GM12878 (cell line): Measurements from ENCODE around the gene CADPS. TPM values are rescaled to one million over a fixed set of nuclear protein-coding genes. Genes with fewer than 3 reads are reported as not detected.

Experiments
- ATAC-seq: fragments of 200-7000 bp; cut with Tn5 transposase; 3 replicates; pipeline ENCODE4 v1.9.1; 2020; ENCODE audit warnings: mild to moderate bottlenecking, moderate library complexity
- BruUV-seq: library from RNA; stranded (reverse); fragments of 400-500 nt; replicated peaks from 2 replicates; lab custom pipeline; 2021; lab: Mats Ljungman, UMichigan
- CTCF ChIA-PET: fragments of 300-600 bp; sonication (Branson Sonifier 250); formaldehyde crosslinking; extraction: SDS; loops from one replicate; lab custom pipeline; 2021; ENCODE audit warnings: inconsistent platforms; lab: Yijun Ruan, JAX
- POLR2A ChIA-PET: fragments of 350-600 bp; formaldehyde crosslinking; extraction: SDS; loops from one replicate; lab custom pipeline; 2021; ENCODE audit warnings: inconsistent platforms; lab: Charles Lee
- RAD21 ChIA-PET: fragments of 300-600 bp; sonication (Branson Sonifier 250); formaldehyde crosslinking; loops from one replicate; lab custom pipeline; 2023; ENCODE audit warnings: antibody characterized with exemption; ENCODE audit not compliant: unreplicated experiment; lab: Charles Lee
- SMC1A ChIA-PET: fragments of 300-600 bp; sonication (Branson Sonifier 250); formaldehyde crosslinking; loops from one replicate; lab custom pipeline; 2023; ENCODE audit not compliant: unreplicated experiment, uncharacterized antibody; lab: Charles Lee
- DNase-seq: peaks from one replicate; pipeline ENCODE4 v3.0.0-alpha.2; 2011; ENCODE audit warnings: low read depth, low spot score
- FAIRE-seq: peaks from 3 replicates; lab custom pipeline; 2011; peaks lifted over from hg19 to GRCh38; lab: Jason Lieb, UNC
- H2AFZ ChIP-seq: 2 replicates; pipeline ENCODE4 v1.6.0; 2011; ENCODE audit warnings: low read depth, low read length, control low read depth; ENCODE audit not compliant: control insufficient read depth
- H3K27ac ChIP-seq: 2 replicates; pipeline ENCODE4 v1.5.1; 2011; ENCODE audit warnings: control low read depth; ENCODE audit not compliant: control insufficient read depth, insufficient read depth
- H3K27me3 ChIP-seq, 2 experiments: replicated peaks in 1 of 2; 2 replicates each; pipeline versions ENCODE4 v1.6.0 to v1.6.1; 2011; ENCODE audit warnings: low read length in 1 of 2; ENCODE audit not compliant: control insufficient read depth in 2 of 2, insufficient read depth in 2 of 2
- H3K36me3 ChIP-seq, 2 experiments: 2 replicates each; pipeline ENCODE4 v1.5.1; 2011; ENCODE audit warnings: low read length in 1 of 2; ENCODE audit not compliant: control insufficient read depth in 2 of 2, insufficient read depth in 2 of 2
- H3K4me1 ChIP-seq: 2 replicates; pipeline ENCODE4 v1.6.1; 2011; ENCODE audit warnings: mild to moderate bottlenecking, low read length, moderate library complexity, mixed read lengths; ENCODE audit not compliant: control insufficient read depth, insufficient read depth
- H3K4me2 ChIP-seq: 2 replicates; pipeline ENCODE4 v1.6.0; 2011; ENCODE audit warnings: control low read depth; ENCODE audit not compliant: control insufficient read depth, insufficient read depth
- H3K4me3 ChIP-seq: fragments of 200-600 bp; sonication (generic); 2 replicates; pipeline ENCODE4 v1.5.1; 2016
- H3K79me2 ChIP-seq: 2 replicates; pipeline ENCODE4 v1.6.0; 2011; ENCODE audit warnings: low read length; ENCODE audit not compliant: control insufficient read depth, insufficient read depth
- H3K9ac ChIP-seq: 2 replicates; pipeline ENCODE4 v1.8.0; 2011; ENCODE audit warnings: low read length, control low read depth, mixed read lengths; ENCODE audit not compliant: control insufficient read depth, insufficient read depth
- H3K9me3 ChIP-seq: replicated peaks from 3 replicates; pipeline ENCODE4 v1.5.1; 2011; ENCODE audit warnings: mild to moderate bottlenecking, low read length; ENCODE audit not compliant: control insufficient read depth, insufficient read depth
- H4K20me1 ChIP-seq: 2 replicates; pipeline ENCODE4 v1.6.0; 2011; ENCODE audit not compliant: control insufficient read depth, insufficient read depth
- CEBPZ ChIP-seq: fragments of 150-350 bp; IDR thresholded peaks from 2 replicates; pipeline ENCODE4 v1.6.1; 2016; ENCODE audit warnings: low read depth, low read length
- CREB1 ChIP-seq: IDR thresholded peaks from 2 replicates; pipeline ENCODE4 v1.6.1; 2012; ENCODE audit warnings: low read depth, mild to moderate bottlenecking, inconsistent platforms
- EP300 ChIP-seq, 2 experiments: fragments of 150-350 bp in 1 of 2; IDR thresholded peaks; 2 replicates each; pipeline ENCODE4 v1.6.1; 2011 to 2012; ENCODE audit warnings: low read depth in 2 of 2, low read length in 2 of 2, borderline replicate concordance in 1 of 2, improper control_type of control experiment in 1 of 2, inconsistent platforms in 1 of 2; ENCODE audit not compliant: control insufficient read depth in 1 of 2
- FOS ChIP-seq: IDR thresholded peaks from 3 replicates; pipeline ENCODE4 v1.6.1; 2011; ENCODE audit warnings: borderline replicate concordance; ENCODE audit not compliant: insufficient read length; ENCODE audit errors: extremely low read depth
- IKZF2 ChIP-seq, 2 experiments: fragments of 450-650 bp; IDR thresholded peaks; 2 replicates each; pipeline ENCODE4 v1.6.1; 2017; ENCODE audit warnings: mild to moderate bottlenecking in 2 of 2, moderate library complexity in 2 of 2
- KDM1A ChIP-seq: fragments of 200-600 bp; sonication (generic); IDR thresholded peaks from 2 replicates; pipeline ENCODE4 v1.6.1; 2016; ENCODE audit warnings: borderline replicate concordance
- POLR2A ChIP-seq: IDR thresholded peaks from 2 replicates; pipeline ENCODE4 v1.6.1; 2011; ENCODE audit warnings: low read depth, mild to moderate bottlenecking, low read length
- SMAD5 ChIP-seq: IDR thresholded peaks from 2 replicates; pipeline ENCODE4 v1.6.1; 2016; ENCODE audit warnings: antibody characterized with exemption, low read depth
- TARDBP ChIP-seq: IDR thresholded peaks from 2 replicates; pipeline ENCODE4 v1.6.1; 2016; ENCODE audit warnings: borderline replicate concordance
- USF1 ChIP-seq: IDR thresholded peaks from 2 replicates; pipeline ENCODE4 v1.6.1; 2011; ENCODE audit warnings: borderline replicate concordance, low read depth, mild to moderate bottlenecking, moderate library complexity, mixed read lengths, low read length; ENCODE audit not compliant: insufficient read depth; ENCODE audit errors: extremely low read length
- YBX1 ChIP-seq: fragments of 450-650 bp; IDR thresholded peaks from 2 replicates; pipeline ENCODE4 v1.6.1; 2016; ENCODE audit warnings: antibody characterized with exemption
- YY1 ChIP-seq: IDR thresholded peaks from 2 replicates; pipeline ENCODE4 v1.6.1; 2011; ENCODE audit warnings: low read depth, mild to moderate bottlenecking, low read length
- WGBS: methylation state at CpG from one replicate; pipeline ENCODE4 v1.1.6; 2016; ENCODE audit warnings: low lambda C conversion rate; ENCODE audit not compliant: insufficient replicate concordance, insufficient coverage; ENCODE audit errors: missing lambda C conversion rate; 5-methylcytosine and 5-hydroxymethylcytosine counted together
- in situ Hi-C: fragments of 300-500 bp; cut with MboI; formaldehyde crosslinking; loops from 9 replicates; pipeline ENCODE4 v1.14.3; 2018; ENCODE audit warnings: mixed read lengths
- intact Hi-C: fragments of 100-400 bp; cut with micrococcal nuclease; formaldehyde crosslinking; loops from one replicate; pipeline ENCODE4 v1.14.2; 2022; ENCODE audit not compliant: unreplicated experiment
- polyA plus RNA-seq, 11 experiments: library from polyadenylated mRNA; depleted of rRNA in 4 of 11; unstranded in 6 of 11; stranded (reverse) in 5 of 11; fragments of >200 nt; fragmentation: Nextera tagmentation in 4 of 11; fragmentation: Illumina TruSeq in 1 of 11; extraction: Ambion mirVana in 4 of 11; extraction: Trizol in 1 of 11; gene quantifications; 1 replicate in 1 of 11; 2 replicates in 10 of 11; pipeline versions ENCODE4 v1.2.1 to v1.2.3, GENCODE V29; 2011 to 2016; ENCODE audit warnings: inconsistent platforms in 2 of 11, missing spikeins in 2 of 11, low read depth in 1 of 11
- total RNA-seq, 4 experiments: library from RNA; depleted of rRNA in 3 of 4; stranded (reverse); fragments of >200 nt in 3 of 4; fragmentation: Illumina TruSeq in 1 of 4; extraction: Trizol in 1 of 4; gene quantifications; 2 replicates each; pipeline versions ENCODE4 v1.2.1 to v1.2.3, GENCODE V29; 2013 to 2021

The CADPS gene
- total and polyA plus RNA-seq, 10 of the 15 experiments (the other 5 are each of a cell fraction or from before 2014, with no cell fraction given), result 0.20 TPM; not detected in 9

- TF ChIP-seq FOS, result no peak
These were observed 242.5 kb downstream of the CADPS start (continued) for GRCh38 chr3:62632510-62633294.

- Histone ChIP-seq H4K20me1 (no peaks in the 10 kb centered on the region), H3K4me1 (no peaks in the 10 kb centered on the region), H3K4me3 (no peak overlapping the region), H3K4me2 (no peak overlapping the region), H3K27me3 (peaks cover 0 to 2% of the 10 kb centered on the region in 2 experiments; a peak in 1 of 4 replicates), H3K27ac (no peak overlapping the region), H3K9me3 (no peaks in the 10 kb centered on the region), H3K79me2 (no peaks in the 10 kb centered on the region), H3K9ac (no peak overlapping the region), H3K36me3 (no peaks in the 10 kb centered on the region), H2AFZ (no peak overlapping the region)
- DNase-seq, result no peak
- POLR2A ChIA-PET, result no interaction called here
- intact Hi-C loops (no loop called here), in situ Hi-C loops (no loop called here)
- RAD21 ChIA-PET, result no interaction called here
- CTCF ChIA-PET, result interaction anchor here (1.2 kb wide), 1 partner anchor 10 kb away, joined by 7 read pairs; no protein-coding TSS in a partner anchor
- BruUV-seq, result no TSS peak
- SMC1A ChIA-PET, result no interaction called here
- FAIRE-seq, result no peak
- TF ChIP-seq POLR2A (no peak), CEBPZ (no peak), EP300 (IDR thresholded peaks at IDR 0.05; ENCODE audit: borderline replicate concordance in 1 of 2, control insufficient read depth in 1 of 2, low read depth in 2 of 2, low read length in 2 of 2) (no peak), TARDBP (no peak), KDM1A (no peak), YY1 (no peak), SMAD5 (no peak), USF1 (no peak), FOS (no peak), CREB1 (no peak), IKZF2 (IDR thresholded peaks at IDR 0.05) (no peak), YBX1 (no peak)
- 37% methylated on average over 2 of the region's 2 CpGs for WGBS
- no peak for ATAC-seq
These were observed 243.7 kb downstream of the CADPS start for GRCh38 chr3:62631488-62631887.
